SK-N-SH (cell line): ENCODE measurements around the gene GRM8. TPM values are rescaled to one million over a fixed set of nuclear protein-coding genes. Genes with fewer than 3 reads are reported as not detected.

Experiments used
- CTCF ChIA-PET: fragments of 300-600, 350-600 bp; formaldehyde crosslinking; extraction: SDS; loops from one replicate; lab custom pipeline; 2021; lab: Yijun Ruan, JAX
- POLR2A ChIA-PET: fragments of 350-600 bp; sonication (Branson Sonifier 250); formaldehyde crosslinking; extraction: SDS; loops from one replicate; lab custom pipeline; 2020; ENCODE audit warnings: antibody characterized with exemption, inconsistent platforms; lab: Yijun Ruan, JAX
- DNase-seq: peaks from one replicate; pipeline ENCODE4 v3.0.0; 2012
- H2AFZ ChIP-seq: fragments of 200-600 bp; sonication (generic); 2 replicates; pipeline ENCODE4 v1.8.1; 2016; ENCODE audit warnings: antibody characterized with exemption, mild to moderate bottlenecking, low read depth
- H3F3A ChIP-seq: fragments of 200-600 bp; sonication (generic); replicated peaks from 2 replicates; pipeline ENCODE3; 2016; ENCODE audit warnings: antibody characterized with exemption, mild to moderate bottlenecking; ENCODE audit not compliant: insufficient read depth
- H3K27ac ChIP-seq, 2 experiments: fragments of 200-500 bp in 1 of 2; fragments of 200-600 bp in 1 of 2; sonication (Bioruptor generic) in 1 of 2; sonication (generic), shearing (Covaris generic) in 1 of 2; 2 replicates each; pipeline versions ENCODE4 v1.5.1 to v1.6.1; 2014 to 2016; ENCODE audit warnings: low read depth in 2 of 2, inconsistent platforms in 1 of 2, low read length in 1 of 2, mild to moderate bottlenecking in 1 of 2, mixed read lengths in 1 of 2
- H3K27me3 ChIP-seq: fragments of 200-600 bp; sonication (generic), shearing (Covaris generic); 2 replicates; pipeline ENCODE4 v1.6.1; 2016; ENCODE audit warnings: mixed run types; ENCODE audit not compliant: insufficient read depth
- H3K36me3 ChIP-seq, 2 experiments: fragments of 200-500 bp in 1 of 2; fragments of 200-600 bp in 1 of 2; sonication (Bioruptor generic) in 1 of 2; sonication (generic) in 1 of 2; replicated peaks in 1 of 2; 2 replicates each; pipeline versions ENCODE3 to v1.5.1; 2014 to 2016; ENCODE audit warnings: low read length in 1 of 2, mild to moderate bottlenecking in 1 of 2; ENCODE audit not compliant: insufficient read depth in 2 of 2, control insufficient read depth in 1 of 2
- H3K4me1 ChIP-seq, 2 experiments: fragments of 200-500 bp in 1 of 2; fragments of 200-600 bp in 1 of 2; sonication (Bioruptor generic) in 1 of 2; sonication (generic), shearing (Covaris generic) in 1 of 2; 2 replicates each; pipeline versions ENCODE4 v1.5.1 to v1.6.1; 2014 to 2016; ENCODE audit warnings: low read depth in 1 of 2, low read length in 1 of 2, mixed run types in 1 of 2; ENCODE audit not compliant: insufficient read depth in 2 of 2, control insufficient read depth in 1 of 2
- H3K4me2 ChIP-seq: fragments of 200-600 bp; sonication (generic), shearing (Covaris generic); 2 replicates; pipeline ENCODE4 v1.6.1; 2017; ENCODE audit warnings: mixed run types
- H3K4me3 ChIP-seq, 2 experiments: fragments of 200-500 bp in 1 of 2; fragments of 200-600 bp in 1 of 2; sonication (Bioruptor generic) in 1 of 2; sonication (generic), shearing (Covaris generic) in 1 of 2; 2 replicates each; pipeline versions ENCODE4 v1.5.1 to v1.8.1; 2014 to 2016; ENCODE audit warnings: low read depth in 2 of 2, inconsistent platforms in 1 of 2, low read length in 1 of 2, mild to moderate bottlenecking in 1 of 2, mixed read lengths in 1 of 2, moderate library complexity in 1 of 2
- H3K79me2 ChIP-seq: fragments of 200-600 bp; sonication (generic); 2 replicates; pipeline ENCODE4 v1.8.1; 2017; ENCODE audit warnings: mild to moderate bottlenecking; ENCODE audit not compliant: insufficient read depth
- H3K9ac ChIP-seq: fragments of 200-600 bp; sonication (generic); 2 replicates; pipeline ENCODE4 v1.6.1; 2017; ENCODE audit warnings: mixed run types
- H3K9me2 ChIP-seq: fragments of 200-600 bp; sonication (generic); 2 replicates; pipeline ENCODE4 v1.6.1; 2017; ENCODE audit warnings: mixed run types
- H3K9me3 ChIP-seq: fragments of 200-600 bp; sonication (generic); 2 replicates; pipeline ENCODE4 v1.6.1; 2017; ENCODE audit warnings: mixed run types, mild to moderate bottlenecking, moderate library complexity
- H4K20me1 ChIP-seq: fragments of 200-600 bp; sonication (generic); 2 replicates; pipeline ENCODE4 v1.6.1; 2017; ENCODE audit warnings: mild to moderate bottlenecking, mixed run types; ENCODE audit not compliant: insufficient read depth
- CTCF ChIP-seq: fragments of 200-600 bp; sonication (generic); IDR thresholded peaks from 2 replicates; pipeline ENCODE4 v1.6.1; 2017; ENCODE audit warnings: antibody characterized with exemption, mild to moderate bottlenecking, moderate library complexity
- ELF1 ChIP-seq: IDR thresholded peaks from 2 replicates; pipeline ENCODE4 v1.4.0; 2012
- EP300 ChIP-seq, 2 experiments: IDR thresholded peaks; 2 replicates each; pipeline versions ENCODE4 v1.4.0 to v1.6.1; 2012; ENCODE audit warnings: borderline replicate concordance in 1 of 2, low read depth in 1 of 2, low read length in 1 of 2
- FOSL2 ChIP-seq: IDR thresholded peaks from 2 replicates; pipeline ENCODE4 v1.4.0; 2012; ENCODE audit warnings: low read depth, mild to moderate bottlenecking, moderate library complexity, borderline replicate concordance
- FOXJ3 ChIP-seq: sonication (generic); formaldehyde crosslinking; IDR thresholded peaks from 2 replicates; pipeline ENCODE4 v1.5.1; 2020; ENCODE audit warnings: mild to moderate bottlenecking, missing genetic modification reagents
- FOXM1 ChIP-seq: IDR thresholded peaks from 2 replicates; pipeline ENCODE4 v1.4.0; 2012; ENCODE audit warnings: low read depth, mild to moderate bottlenecking
- GATA2 ChIP-seq: sonication (generic); formaldehyde crosslinking; IDR thresholded peaks from 2 replicates; pipeline ENCODE4 v1.5.0; 2020; ENCODE audit warnings: mild to moderate bottlenecking, missing genetic modification reagents
- MEF2A ChIP-seq: IDR thresholded peaks from 2 replicates; pipeline ENCODE4 v1.4.0; 2012; ENCODE audit warnings: low read depth, borderline replicate concordance
- MXI1 ChIP-seq: IDR thresholded peaks from 2 replicates; pipeline ENCODE4 v1.6.1; 2012; ENCODE audit warnings: mild to moderate bottlenecking, low read depth, low read length, improper control_type of control experiment
- RAD21 ChIP-seq: IDR thresholded peaks from 2 replicates; pipeline ENCODE4 v1.6.1; 2012; ENCODE audit warnings: mild to moderate bottlenecking, low read length
- REST ChIP-seq: IDR thresholded peaks from 2 replicates; pipeline ENCODE4 v1.6.1; 2012; ENCODE audit warnings: mild to moderate bottlenecking, low read depth, low read length, moderate library complexity
- SIN3A ChIP-seq: IDR thresholded peaks from 2 replicates; pipeline ENCODE4 v1.6.1; 2012; ENCODE audit warnings: low read depth, mild to moderate bottlenecking, low read length, moderate library complexity, borderline replicate concordance
- USF1 ChIP-seq: IDR thresholded peaks from 2 replicates; pipeline ENCODE4 v1.4.0; 2012; ENCODE audit warnings: low read depth, borderline replicate concordance
- USF2 ChIP-seq: fragments of 150-350 bp; IDR thresholded peaks from 2 replicates; pipeline ENCODE4 v1.6.1; 2017; ENCODE audit warnings: antibody characterized with exemption, low read length, low read depth, borderline replicate concordance
- YY1 ChIP-seq: IDR thresholded peaks from 2 replicates; pipeline ENCODE4 v1.4.0; 2012; ENCODE audit warnings: low read depth, mild to moderate bottlenecking
- WGBS: methylation state at CpG from one replicate; pipeline ENCODE4 v1.1.6; 2017; ENCODE audit warnings: low lambda C conversion rate; 5-methylcytosine and 5-hydroxymethylcytosine counted together
- polyA plus RNA-seq, 3 experiments: library from polyadenylated mRNA; depleted of rRNA; stranded (reverse); fragments of >200 nt; gene quantifications; 2 replicates each; pipeline ENCODE4 v1.2.3, GENCODE V29; 2012

GRM8 gene
- polyA plus RNA-seq, 1 of the 3 experiments (the other 2 are of a cell fraction): 0.10 TPM

- TF ChIP-seq CTCF: no peak
- no peak for TF ChIP-seq MXI1
- no peak for TF ChIP-seq ELF1
These were observed 646.4 kb downstream of the GRM8 start (continued) for GRCh38 chr7:126606331-126606730.

- Histone ChIP-seq H2AFZ (no peak overlapping the region), H3K4me1 (peaks cover 0 to 15% of the 10 kb centered on the region in 2 experiments; a peak in 2 of 4 replicates), H3K9ac (no peak overlapping the region), H3K36me3 (no peaks in the 10 kb centered on the region), H3F3A (no peaks in the 10 kb centered on the region), H3K27me3 (no peaks in the 10 kb centered on the region), H3K4me2 (no peak overlapping the region), H3K9me2 (no peaks in the 10 kb centered on the region), H4K20me1 (no peaks in the 10 kb centered on the region), H3K9me3 (no peaks in the 10 kb centered on the region), H3K4me3 (no peak overlapping the region), H3K27ac (peak overlapping the region in 1 of 2 experiments; percentile 86; a peak in 1 of 4 replicates), H3K79me2 (no peaks in the 10 kb centered on the region)
- ChIA-PET POLR2A (no interaction called here), CTCF (no interaction called here)
- 81% methylated on average over 2 of the region's 2 CpGs for WGBS
- TF ChIP-seq EP300 (IDR thresholded peaks at IDR 0.05; ENCODE audit: borderline replicate concordance in 1 of 2, low read depth in 1 of 2, low read length in 1 of 2) (peak in 1 of 2 experiments; percentile 50; a peak in 2 of 4 replicates), RAD21 (peak; percentile 52), GATA2 (CRISPR knock-in tag) (peak; percentile 68; the same call in 1 of the 2 replicates), YY1 (no peak), FOXM1 (no peak), FOSL2 (no peak), USF1 (no peak), SIN3A (no peak), USF2 (no peak)
- DNase-seq: peak; percentile 47
These were observed 647.2 kb downstream of the GRM8 start for GRCh38 chr7:126605553-126605952.

DNA sequence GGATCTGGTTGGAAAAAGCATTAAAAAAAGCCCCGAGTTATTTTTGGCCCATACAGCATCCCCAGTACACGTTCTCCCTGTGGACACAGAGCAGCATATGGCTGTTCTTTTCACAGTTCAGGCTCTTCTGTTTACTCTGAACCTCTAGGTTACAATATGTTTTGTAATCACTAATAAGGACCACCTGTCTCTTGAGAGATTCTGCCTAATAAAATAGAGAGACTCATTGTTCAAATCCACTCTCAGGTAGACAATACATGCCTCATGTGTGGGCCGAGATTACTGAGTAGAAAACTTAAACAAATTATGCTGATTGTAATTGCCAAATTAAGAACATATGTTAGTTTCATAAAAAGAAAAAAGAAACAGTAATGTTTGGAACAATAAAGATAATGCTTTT lies 647.7 kb downstream of the GRM8 start:
- Histone ChIP-seq H3K79me2 (no peaks in the 10 kb centered on the region), H3F3A (no peaks in the 10 kb centered on the region), H3K4me3 (no peak overlapping the region), H3K4me1 (peaks cover 0 to 15% of the 10 kb centered on the region in 2 experiments; a peak in 2 of 4 replicates), H3K9ac (no peak overlapping the region), H3K9me3 (no peaks in the 10 kb centered on the region), H3K27me3 (no peaks in the 10 kb centered on the region), H3K27ac (peak overlapping the region in 1 of 2 experiments; percentile 86; a peak in 2 of 4 replicates), H3K4me2 (no peak overlapping the region), H2AFZ (no peak overlapping the region), H3K9me2 (no peaks in the 10 kb centered on the region), H4K20me1 (no peaks in the 10 kb centered on the region), H3K36me3 (no peaks in the 10 kb centered on the region)
- POLR2A ChIA-PET: no interaction called here
- DNase-seq: peak; percentile 55
- CTCF ChIA-PET: no interaction called here
- 6% methylated on average over 3 of the region's 3 CpGs for WGBS
- peak in 1 of 2 experiments; percentile 60; a peak in 2 of 4 replicates for TF ChIP-seq EP300 (IDR thresholded peaks at IDR 0.05; ENCODE audit: borderline replicate concordance in 1 of 2, low read depth in 1 of 2, low read length in 1 of 2)
- peak; percentile 38; the same call in 1 of the 2 replicates for TF ChIP-seq FOXJ3 (CRISPR knock-in tag)
- TF ChIP-seq USF2: no peak
- TF ChIP-seq REST: no peak
- peak; percentile 30 for TF ChIP-seq RAD21
- TF ChIP-seq GATA2 (CRISPR knock-in tag): peak; percentile 8; the same call in 1 of the 2 replicates
- TF ChIP-seq MEF2A: no peak
